Activated CD4-positive, CD25-positive, alpha-beta regulatory T cell treated with anti-CD3 and anti-CD28 coated beads, Interleukin-2, amount 50 U/mL, for 24 hours (primary cell): Measurements from ENCODE around the gene SCGB1A1.
"Not testable (repeated sequence)": the region's sequence is repeated elsewhere in the genome, so short reads cannot be mapped to it uniquely, and the experiment has no call there.

Source experiments
- ATAC-seq, 2 donors: fragments of 150-1000 bp; cut with Tn5 transposase; one replicate each; pipeline ENCODE4 v1.10.0; 2021; ENCODE audit warnings: mild to moderate bottlenecking in 1 of 2, moderate library complexity in 1 of 2

SCGB1A1 gene, protein sequence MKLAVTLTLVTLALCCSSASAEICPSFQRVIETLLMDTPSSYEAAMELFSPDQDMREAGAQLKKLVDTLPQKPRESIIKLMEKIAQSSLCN

DNA sequence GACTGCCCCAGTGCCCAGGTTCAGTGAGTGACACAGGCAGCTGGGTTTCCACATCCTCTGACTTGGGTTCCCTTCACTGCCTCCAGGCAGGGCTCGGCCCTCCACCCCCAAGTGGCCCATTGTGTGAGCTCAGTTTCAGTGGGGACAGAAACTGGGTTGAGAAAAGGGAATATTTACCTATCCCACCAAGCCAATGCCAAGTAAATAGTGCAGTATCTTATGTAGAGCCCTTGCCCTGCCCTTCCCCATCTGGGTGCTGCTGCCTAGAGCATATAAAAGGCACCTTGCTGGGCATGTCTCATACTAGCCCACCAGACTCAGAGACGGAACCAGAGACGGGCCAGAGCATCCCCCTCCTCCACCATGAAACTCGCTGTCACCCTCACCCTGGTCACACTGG lies at the start of gene SCGB1A1:
TSS of gene SCGB1A1 (plus strand) at position 301 of the 400 bp plus-strand sequence. CDS start at position 364, 63 bp downstream.
- ATAC-seq, result no peak

DNA sequence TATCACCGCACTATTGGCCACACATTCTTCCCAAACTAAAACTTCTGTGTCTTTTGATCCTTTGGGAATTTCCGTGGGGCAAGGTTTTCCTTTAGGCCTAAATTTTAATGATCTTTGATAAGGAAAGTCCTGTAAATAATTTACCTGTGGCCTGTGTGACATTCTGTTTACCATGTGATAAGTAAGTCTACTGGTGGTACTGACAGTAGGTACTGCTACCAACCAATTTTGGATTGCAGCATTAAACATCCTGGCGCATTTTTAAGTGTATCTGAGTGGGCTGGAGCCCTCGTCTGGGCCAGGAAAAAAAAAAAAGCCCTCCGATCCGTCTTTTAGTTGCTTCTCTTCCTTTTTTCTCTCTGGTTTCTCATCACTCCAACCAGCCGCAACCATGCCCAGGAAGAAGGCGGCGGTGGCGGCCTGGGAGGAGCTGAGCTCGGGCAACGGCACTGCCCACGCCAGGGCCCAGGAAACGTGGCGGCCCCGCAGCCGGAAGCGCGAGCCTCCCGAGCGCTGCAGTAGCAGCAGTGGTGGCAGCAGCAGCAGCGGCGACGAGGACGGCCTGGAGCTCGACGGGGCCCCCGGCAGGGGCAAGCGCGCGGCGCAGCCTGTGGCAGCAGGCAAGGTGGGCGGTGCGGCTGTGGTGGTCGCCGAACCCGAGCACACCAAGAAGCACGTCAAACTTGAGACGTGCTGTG lies 47.9 kb upstream of the SCGB1A1 start:
- ATAC-seq, result peak; percentile 68 to 72

DNA sequence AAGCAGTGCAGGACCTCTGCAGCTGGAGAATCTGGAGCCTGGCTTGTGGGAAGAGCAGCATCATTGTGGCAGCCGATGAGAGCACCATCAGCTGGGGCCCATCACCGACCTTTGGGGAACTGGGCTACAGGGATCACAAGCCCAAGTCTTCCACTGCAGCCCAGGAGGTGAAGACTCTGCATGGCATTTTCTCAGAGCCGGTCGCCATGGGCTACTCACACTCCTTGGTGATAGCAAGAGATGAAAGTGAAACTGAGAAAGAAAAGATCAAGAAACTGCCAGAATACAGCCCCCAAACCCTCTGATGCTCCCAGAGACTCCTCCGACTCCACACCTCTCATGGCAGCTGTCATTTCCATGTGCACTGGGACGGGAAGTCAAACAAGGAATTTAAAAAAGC lies 46.0 kb upstream of the SCGB1A1 start:
- no peak for ATAC-seq

DNA sequence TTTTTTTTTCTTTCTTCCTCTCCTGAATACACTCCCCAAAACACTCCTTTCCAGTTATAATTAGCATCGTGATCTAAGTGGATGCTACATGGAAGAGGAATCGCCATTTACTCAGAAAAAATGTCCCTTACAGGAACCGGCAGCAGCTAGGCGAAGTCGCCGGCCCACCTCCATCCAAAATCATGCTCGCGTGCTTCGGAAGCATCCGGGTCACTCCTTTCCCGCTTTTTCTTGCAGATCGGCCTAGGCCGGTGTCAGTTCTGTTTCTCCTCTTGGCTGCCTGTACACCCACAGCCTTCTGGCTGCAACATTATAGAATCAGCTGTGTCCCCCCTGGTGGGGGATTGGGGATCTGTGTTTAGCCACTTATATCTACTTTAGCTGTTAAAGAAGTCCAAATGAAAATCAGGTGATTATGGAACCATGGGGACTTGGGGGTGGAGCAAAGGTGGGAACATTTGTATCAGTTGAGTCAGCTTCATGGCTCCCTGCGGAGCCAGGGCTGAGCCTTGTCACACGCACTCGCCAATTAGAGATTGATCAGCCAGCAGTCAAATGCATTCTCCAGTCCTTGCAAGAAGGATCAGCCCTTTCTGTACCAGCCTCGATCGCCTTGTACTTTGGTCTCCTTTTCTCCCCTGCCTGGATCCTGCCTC lies 45.2 kb upstream of the SCGB1A1 start:
- no peak for ATAC-seq

DNA sequence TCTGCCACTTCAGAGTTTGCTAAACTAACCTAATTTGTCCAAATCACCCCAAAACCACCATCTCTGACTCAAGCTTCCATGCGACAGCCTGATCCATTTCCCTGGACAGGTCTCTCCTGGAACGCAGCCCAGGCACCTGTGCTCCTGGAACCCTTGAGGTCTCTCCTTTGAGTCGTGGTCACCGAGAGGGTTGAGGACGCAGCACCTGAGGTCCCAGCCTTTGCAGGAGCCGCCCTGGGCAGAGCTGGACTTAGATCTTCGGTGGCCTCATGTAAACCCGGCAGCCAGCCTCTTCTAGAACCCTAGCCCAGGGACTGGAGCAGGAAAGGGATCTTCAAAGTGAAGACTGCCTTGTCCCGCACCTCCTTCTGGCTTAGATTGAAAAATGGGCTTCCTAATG lies 44.0 kb upstream of the SCGB1A1 start:
- ATAC-seq, result no peak

DNA sequence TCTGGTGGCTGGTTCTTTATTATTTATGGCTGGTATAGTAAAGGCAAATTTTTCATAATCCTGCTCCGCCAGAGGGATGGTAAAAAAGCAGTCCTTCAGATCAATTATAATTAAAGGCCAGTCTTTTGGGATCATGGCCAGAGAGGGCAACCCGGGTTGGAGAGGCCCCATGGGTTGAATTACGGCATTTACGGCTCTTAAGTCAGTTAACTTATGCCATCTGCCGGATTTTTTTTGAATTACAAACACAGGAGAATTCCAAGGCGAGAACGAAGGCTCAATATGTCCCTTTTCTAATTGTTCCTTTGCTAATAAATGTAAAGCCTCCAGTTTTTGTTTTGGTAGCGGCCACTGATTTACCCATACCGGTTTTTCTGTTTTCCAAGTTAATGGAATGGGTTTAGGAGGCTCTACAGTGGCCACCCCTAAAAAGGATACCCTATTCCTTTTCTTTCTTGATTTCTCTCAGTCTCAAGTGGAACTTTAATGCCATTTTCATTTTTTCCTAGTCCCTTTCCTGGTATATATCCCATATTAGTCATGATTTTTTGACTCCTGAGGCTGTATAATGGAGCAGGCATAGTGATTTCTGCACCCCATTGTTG lies 40.3 kb upstream of the SCGB1A1 start:
- ATAC-seq, result not testable (repeated sequence)

DNA sequence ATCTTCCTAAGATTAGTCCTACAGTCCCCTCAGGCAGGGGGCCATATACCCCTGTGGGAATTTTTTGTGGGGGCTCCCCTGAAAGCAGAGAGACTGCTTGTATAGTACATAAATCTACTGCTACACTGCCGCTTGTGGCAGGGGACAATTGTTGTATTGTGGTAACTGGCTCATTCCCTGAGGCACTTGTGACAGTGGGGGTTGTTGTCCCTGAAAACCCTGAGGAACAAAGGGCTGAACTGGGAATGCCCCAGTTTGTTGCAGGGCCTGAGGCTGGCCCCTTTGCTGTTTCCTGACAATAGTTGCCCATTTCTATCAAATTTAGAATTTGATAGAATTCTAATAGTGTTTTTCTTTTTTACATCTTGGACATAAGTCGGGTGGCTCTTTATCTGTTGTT lies 39.2 kb upstream of the SCGB1A1 start:
- ATAC-seq, result not testable (repeated sequence)

DNA sequence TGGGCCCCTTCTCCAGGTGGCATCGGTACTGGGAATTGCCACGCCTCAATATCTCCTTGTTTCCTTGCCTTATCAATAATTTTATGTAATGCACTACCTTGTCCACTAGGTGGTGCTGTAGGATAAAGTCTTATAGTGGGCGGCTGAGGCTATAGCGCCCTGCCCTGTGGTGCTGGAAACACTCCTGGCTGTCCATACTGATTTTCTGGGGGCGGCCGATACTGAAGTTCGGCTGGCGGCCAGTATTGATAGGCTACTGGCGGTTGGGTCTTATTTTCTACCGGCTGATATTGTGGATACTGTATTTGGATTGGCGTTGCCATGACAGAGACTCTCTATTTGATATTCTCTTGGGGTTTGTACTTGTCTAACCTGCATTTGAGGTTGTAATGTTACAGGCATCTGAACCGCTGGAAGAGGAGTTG lies 38.0 kb upstream of the SCGB1A1 start:
- peak; percentile 81 to 82 for ATAC-seq

DNA sequence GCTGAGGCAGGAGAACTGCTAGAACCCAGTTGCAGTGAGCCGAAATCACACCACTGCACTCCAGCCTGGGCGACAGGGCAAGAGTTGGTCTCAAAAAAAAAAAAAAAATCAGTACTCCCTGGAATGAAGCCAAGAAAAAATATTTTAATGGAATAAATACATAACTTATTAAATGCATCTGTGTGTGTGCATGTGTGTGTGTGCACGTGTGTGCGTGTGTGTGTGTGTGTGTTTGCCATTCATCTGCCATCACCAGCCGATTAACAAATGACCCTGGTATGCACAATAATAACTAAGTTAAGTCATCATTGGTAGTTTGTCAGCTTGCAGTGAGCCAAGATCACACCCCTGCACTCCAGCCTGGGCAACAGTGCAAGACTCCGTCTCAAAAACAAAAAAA lies 35.0 kb upstream of the SCGB1A1 start:
- ATAC-seq, result no peak

DNA sequence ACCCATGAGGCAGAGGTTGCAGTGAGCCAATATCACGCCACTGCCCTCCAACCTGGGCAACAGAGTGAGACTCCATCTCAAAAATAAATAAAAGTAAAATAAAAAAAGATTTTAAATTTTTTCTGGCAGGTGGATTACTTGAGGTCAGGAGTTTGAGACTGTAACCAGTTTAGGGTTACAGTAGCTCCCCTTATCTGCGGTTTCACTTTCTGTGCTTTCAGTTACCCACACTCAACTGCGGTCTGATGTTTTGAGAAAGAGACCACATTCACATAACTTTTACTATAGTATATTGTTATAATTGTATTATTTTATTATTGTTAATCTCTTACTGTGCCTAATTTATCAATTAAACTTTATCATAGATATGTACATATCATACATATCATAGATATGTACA lies 32.8 kb upstream of the SCGB1A1 start:
- ATAC-seq, result peak; percentile 67 to 91

DNA sequence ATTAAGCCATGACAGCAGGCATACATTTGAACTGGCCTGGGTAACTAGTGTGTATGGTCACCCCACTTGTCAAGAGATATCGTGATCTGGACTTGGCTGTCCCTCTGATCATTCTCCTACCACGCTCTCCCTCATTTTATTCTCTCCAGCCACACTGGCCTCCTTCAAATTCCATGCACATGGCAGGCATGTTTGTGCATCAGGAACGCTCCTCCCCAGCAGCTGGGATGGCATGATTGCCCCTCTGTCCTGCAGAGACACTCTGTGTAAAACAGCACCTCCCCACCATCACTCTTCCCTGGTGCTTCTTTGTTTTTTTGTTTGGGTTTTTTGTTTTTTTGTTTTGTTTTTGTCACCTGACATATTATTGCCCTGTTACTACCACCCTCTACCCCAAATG lies 31.5 kb upstream of the SCGB1A1 start:
- ATAC-seq, result no peak

DNA sequence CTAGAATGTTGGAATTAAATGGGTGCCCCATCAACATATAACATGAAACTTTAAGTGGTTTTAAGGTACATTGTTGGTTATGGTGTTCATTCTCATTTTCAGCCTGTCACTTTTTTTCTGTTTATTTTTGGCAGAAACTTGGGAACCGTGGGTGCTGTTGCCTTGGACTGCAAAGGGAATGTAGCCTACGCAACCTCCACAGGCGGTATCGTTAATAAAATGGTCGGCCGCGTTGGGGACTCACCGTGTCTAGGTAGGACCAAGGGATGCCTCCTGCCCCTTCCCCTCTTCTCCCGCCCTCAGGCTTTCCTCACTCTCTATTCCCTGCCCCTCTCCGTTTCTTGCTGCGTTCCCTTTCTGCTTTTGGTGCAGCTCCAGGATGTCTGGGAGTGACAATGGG lies 29.8 kb upstream of the SCGB1A1 start:
- ATAC-seq, result no peak

DNA sequence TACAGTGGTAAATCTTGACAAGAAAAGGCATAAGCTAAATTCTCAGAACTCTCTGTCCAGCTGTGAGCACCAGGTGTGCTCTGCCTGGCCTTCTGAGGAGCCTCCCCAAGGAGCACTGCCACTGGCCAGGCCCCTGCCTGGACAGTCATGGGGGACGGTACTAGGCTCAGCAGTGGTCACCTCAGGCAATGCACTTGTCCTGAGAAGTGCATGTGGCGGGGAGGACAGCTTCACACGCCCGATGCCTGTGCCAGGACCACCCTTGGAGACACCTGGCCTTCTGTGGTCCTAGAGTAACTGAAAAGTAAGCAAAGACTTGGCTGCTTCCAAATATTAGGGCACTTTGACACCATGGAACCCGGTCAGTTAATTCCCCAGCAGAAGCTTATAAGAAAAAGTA lies 28.6 kb upstream of the SCGB1A1 start:
- no peak for ATAC-seq

DNA sequence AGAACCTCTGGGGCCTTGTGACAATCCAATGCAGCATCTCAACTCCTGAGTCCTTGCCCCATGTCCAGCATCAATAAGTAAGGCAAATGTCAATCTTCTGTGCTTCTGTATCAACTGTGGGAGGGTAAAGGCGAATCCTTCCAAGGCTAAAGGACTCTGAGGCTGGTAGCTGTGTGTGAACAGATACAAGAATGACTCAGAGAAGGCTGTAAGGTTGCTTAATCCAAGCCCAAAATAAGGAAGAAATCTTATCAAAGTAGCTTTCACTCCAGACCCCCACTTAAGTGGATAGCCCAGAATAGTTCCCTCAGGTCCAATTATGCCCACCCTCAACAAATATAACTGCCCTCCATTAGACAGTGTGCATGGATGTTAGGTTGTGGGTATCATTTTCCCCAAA lies 28.1 kb upstream of the SCGB1A1 start:
- ATAC-seq, result no peak

DNA sequence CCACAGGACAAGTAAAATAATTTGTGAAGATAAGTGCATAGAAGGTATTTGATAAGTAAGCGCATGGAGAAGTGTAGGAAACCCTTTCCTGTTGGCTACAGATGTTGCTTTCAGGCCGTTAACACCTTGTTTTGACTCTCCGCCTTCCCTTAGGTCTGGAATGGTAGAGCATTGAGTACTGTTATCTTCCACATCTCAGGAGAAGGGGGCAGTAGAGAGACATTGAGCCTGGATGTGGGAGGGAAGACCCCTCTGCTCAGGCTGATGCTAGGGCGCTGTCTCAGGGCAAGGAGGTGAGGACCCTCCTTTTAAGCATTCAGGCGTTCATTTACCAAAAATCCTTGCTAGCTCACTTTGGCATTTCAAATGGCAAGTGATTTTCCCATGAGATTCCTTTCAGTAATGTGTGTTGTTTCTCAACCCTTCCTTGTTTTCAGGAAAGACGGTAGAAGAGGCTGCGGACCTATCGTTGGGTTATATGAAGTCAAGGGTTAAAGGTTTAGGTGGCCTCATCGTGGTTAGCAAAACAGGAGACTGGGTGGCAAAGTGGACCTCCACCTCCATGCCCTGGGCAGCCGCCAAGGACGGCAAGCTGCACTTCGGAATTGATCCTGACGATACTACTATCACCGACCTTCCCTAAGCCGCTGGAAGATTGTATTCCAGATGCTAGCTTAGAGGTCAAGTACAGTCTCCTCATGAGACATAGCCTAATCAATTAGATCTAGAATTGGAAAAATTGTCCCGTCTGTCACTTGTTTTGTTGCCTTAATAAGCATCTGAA lies 27.0 kb upstream of the SCGB1A1 start:
- no peak for ATAC-seq

DNA sequence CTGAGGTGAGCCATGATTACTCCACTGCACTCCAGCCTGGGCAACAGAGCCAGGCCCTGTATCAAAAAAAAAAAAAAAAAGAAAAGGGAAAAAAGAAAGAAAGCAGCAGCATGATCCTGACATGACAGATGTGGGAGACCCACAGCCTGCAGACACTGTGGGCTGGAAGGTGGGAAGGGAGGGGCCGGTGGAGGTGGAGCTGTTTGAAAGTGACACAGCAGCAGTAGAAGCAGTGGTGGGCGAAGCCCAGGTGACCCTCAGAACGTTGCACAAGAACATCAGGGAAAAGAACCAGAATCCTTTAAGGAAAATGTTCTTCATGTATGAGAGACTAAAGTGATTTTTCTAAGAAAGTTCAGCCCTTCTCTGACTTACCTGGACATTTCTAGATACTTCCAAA lies 26.3 kb upstream of the SCGB1A1 start:
- ATAC-seq, result no peak

DNA sequence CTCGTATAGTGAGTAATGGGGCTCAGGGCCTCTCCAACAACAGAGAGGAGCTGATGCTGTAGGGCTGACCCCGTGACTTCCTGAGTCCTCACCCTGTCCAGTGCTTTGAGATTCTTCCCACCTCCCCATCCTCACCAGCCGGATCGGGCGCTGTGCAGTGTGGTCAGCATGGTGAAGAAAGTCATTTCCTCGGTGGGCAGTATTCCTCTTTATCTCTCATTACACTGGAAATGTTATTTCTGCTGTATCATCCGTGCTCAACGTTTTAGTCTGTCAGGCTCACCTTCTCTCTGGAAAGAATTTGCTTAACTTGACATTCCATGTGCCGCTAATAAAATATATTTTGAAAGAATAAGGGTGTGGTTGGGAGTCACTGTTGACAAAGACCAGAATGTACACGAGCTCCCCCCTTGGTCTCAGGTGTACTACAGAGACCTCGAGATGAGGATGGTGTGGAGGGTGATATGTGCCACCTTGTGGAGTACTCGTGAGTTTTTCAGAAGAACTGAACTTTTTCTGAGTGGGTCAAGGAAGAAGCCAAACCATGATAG lies 25.7 kb upstream of the SCGB1A1 start:
- ATAC-seq, result peak; percentile 36 to 46

DNA sequence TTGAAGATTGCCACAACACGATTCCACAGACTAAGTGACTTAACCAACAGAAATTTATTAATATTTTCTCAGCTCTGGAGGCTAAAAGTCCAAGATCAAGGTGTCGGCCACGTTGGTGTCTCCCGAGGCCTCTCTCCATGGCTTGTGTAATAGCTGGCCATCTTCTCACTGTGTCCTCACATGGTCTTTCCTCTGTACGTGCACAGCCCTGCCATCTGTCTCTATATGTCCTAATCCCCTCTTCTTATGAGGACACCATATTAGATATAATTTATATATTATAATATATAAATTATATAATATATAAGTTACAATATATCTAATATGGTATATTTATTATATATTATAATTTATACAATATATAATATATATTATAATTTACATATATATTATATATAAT lies 25.1 kb upstream of the SCGB1A1 start:
- no peak for ATAC-seq

DNA sequence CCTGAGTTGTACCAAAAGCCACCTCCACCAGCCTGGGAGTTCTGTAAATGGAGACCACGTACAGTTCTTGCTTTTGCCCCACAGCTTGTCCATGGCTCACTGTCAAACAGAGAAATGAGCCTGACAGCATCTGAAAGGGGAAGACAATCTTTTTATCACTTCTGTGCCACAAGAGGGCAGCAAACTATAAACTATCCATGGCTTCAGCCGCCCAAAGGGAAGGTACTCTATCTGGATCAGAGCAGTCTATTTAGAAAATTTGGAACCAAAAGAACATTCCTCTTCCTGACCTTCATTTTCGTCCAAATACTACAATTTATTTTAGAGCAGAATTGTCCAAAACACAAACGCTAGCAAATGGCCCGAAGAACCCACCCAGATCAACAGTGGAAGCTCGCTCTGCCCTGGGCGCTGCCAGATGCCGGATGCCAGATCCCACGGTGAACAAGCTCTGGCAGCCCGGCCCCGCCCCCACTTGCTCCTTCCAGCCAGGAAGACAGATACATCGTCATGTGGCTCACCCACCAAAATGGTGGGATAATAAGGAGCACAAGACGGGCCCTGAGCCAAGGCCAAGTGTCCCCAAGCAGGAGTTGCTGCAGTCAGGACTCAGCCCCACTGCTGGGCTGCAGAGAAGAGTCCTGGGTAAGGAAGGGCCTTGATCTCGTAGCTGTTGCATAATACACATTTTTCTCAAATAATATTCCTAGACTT lies 23.9 kb upstream of the SCGB1A1 start:
- ATAC-seq, result peak; percentile 84 to 88

DNA sequence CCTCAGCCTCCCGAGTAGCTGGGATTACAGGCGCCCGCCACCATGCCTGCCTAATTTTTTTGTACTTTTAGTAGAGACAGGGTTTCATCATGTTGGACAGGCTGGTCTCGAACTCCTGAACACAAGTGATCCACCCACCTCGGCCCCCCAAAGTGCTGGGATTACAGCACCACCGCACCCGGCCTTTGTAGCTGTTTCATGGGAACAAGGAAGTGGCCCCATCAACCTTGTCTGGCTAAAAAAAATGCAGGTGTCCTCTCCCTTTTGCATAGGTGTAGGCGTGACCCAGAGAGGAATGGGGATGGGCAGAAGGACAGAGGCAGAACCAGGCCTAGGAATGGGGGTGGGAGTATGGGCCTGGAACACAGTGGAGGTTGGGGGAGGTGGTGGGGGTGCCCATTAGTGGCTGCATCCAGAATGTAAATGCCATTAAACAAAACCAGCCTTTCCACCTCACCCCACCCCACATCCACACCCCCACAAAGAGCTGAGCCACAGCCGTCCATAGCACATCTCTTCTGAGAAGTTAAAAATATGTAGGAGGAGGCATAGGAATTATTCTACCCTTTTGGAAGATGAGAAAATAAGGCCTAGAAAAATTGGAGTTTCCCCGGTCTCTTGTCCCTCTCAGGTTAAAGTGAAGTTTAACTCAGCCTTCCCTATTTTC lies 22.8 kb upstream of the SCGB1A1 start:
- no peak for ATAC-seq
